ENCODE results near the gene SCFD2. TPM values are rescaled to one million over a fixed set of nuclear protein-coding genes. Genes with fewer than 3 reads are reported as not detected.

Gene SCFD2
- total and polyA plus RNA-seq, 4 donors: 4.3 to 28.8 (median 7.4) TPM

GRCh38 chr4:53208753-53209152, 157.1 kb downstream of the SCFD2 start:
- H3K27me3 ChIP-seq (ENCODE audit: control insufficient read depth in 4 of 4, insufficient read depth in 4 of 4, low read length in 3 of 4): no peaks in the 10 kb centered on the region
- H3K9me3 ChIP-seq (ENCODE audit: control insufficient read depth in 4 of 4, low read length in 3 of 4): no peaks in the 10 kb centered on the region
- no peak for DNase-seq (ENCODE audit: low spot score)
- H3K36me3 ChIP-seq (ENCODE audit: control insufficient read depth in 4 of 4, insufficient read depth in 3 of 4, low read depth in 1 of 4, low read length in 3 of 4): no peaks in the 10 kb centered on the region
- H3K4me1 ChIP-seq (ENCODE audit: control insufficient read depth in 4 of 4, insufficient read depth in 4 of 4, low read length in 3 of 4): no peaks in the 10 kb centered on the region
- TF ChIP-seq YY1 (IDR thresholded peaks at IDR 0.05) (no peak), MAX (IDR thresholded peaks at IDR 0.05) (no peak), ZBTB33 (IDR thresholded peaks at IDR 0.05) (no peak), REST (IDR thresholded peaks at IDR 0.05) (no peak), CTCF (IDR thresholded peaks at IDR 0.05; ENCODE audit: low read depth, low read length, missing input control) (no peak), FOXA2 (IDR thresholded peaks at IDR 0.05) (no peak)
- 92% methylated on average over 3 of the region's 3 CpGs for WGBS
- H3K4me3 ChIP-seq (ENCODE audit: low read depth in 1 of 3, low read length in 3 of 3): no peak overlapping the region
- H3K27ac ChIP-seq (ENCODE audit: low read depth in 1 of 2, low read length in 2 of 2): no peak overlapping the region
- H3K9ac ChIP-seq (ENCODE audit: low read depth in 1 of 2, low read length in 2 of 2): no peak overlapping the region

- H3K9ac ChIP-seq (ENCODE audit: low read depth in 1 of 2, low read length in 2 of 2): no peak overlapping the region
- no peaks in the 10 kb centered on the region for H3K27me3 ChIP-seq (ENCODE audit: control insufficient read depth in 4 of 4, insufficient read depth in 4 of 4, low read length in 3 of 4)
- H3K27ac ChIP-seq (ENCODE audit: low read depth in 1 of 2, low read length in 2 of 2): no peak overlapping the region
- TF ChIP-seq RAD21 (IDR thresholded peaks at IDR 0.05) (no peak), FOXA2 (IDR thresholded peaks at IDR 0.05) (no peak), NR2F2 (IDR thresholded peaks at IDR 0.05) (no peak), TAF1 (conservative IDR thresholded peaks at IDR 0.05) (no peak), GABPA (IDR thresholded peaks at IDR 0.05 in 1 of 2, conservative IDR thresholded peaks at IDR 0.05 in 1 of 2) (no peak), ATF3 (IDR thresholded peaks at IDR 0.05) (no peak), JUND (IDR thresholded peaks at IDR 0.05) (no peak), FOXA1 (IDR thresholded peaks at IDR 0.05) (no peak), SP1 (IDR thresholded peaks at IDR 0.05) (no peak), MAX (IDR thresholded peaks at IDR 0.05) (no peak), EGR1 (IDR thresholded peaks at IDR 0.05; ENCODE audit: low read depth in 2 of 2) (no peak), CTCF (IDR thresholded peaks at IDR 0.05; ENCODE audit: low read depth, low read length, missing input control) (no peak), REST (IDR thresholded peaks at IDR 0.05) (no peak), ZBTB33 (IDR thresholded peaks at IDR 0.05) (no peak)
Observed at GRCh38 chr4:53205970-53206369, 159.9 kb downstream of the SCFD2 start.

More at GRCh38 chr4:53205970-53206369, 159.9 kb downstream of the SCFD2 start:
- no peaks in the 10 kb centered on the region for H3K4me1 ChIP-seq (ENCODE audit: control insufficient read depth in 4 of 4, insufficient read depth in 4 of 4, low read length in 3 of 4)
- no peaks in the 10 kb centered on the region for H3K36me3 ChIP-seq (ENCODE audit: control insufficient read depth in 4 of 4, insufficient read depth in 3 of 4, low read depth in 1 of 4, low read length in 3 of 4)
- no peak overlapping the region for H3K4me3 ChIP-seq (ENCODE audit: low read depth in 1 of 3, low read length in 3 of 3)
- no peaks in the 10 kb centered on the region for H3K9me3 ChIP-seq (ENCODE audit: control insufficient read depth in 4 of 4, low read length in 3 of 4)
- no peak for DNase-seq (ENCODE audit: low spot score)
